ENCODE measurements around the gene DDIAS.
"Not testable (repeated sequence)": the region's sequence is repeated elsewhere in the genome, so short reads cannot be mapped to it uniquely, and the experiment has no call there.

Gene DDIAS

DNA sequence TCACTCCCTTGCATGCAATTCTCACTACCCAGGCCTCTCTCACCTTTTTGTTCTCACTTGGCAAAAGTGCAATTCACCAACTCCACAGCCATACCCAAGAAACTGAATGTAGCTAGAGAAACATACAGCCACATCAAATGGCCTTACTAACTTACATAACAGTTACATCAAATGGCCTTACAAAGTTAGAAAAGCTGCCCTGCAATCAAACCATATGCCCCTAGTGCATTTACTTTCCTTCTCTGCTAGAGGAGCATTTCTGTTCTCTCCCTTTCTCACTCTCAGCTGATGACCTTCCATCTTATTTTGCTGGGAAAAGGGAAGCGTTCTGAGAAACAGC is 11.6 kb upstream of the DDIAS start:
- no peak for DNase-seq

GRCh38 chr11:82890936-82891335 is 10.6 kb upstream of the DDIAS start:
- no peak for DNase-seq

DNA sequence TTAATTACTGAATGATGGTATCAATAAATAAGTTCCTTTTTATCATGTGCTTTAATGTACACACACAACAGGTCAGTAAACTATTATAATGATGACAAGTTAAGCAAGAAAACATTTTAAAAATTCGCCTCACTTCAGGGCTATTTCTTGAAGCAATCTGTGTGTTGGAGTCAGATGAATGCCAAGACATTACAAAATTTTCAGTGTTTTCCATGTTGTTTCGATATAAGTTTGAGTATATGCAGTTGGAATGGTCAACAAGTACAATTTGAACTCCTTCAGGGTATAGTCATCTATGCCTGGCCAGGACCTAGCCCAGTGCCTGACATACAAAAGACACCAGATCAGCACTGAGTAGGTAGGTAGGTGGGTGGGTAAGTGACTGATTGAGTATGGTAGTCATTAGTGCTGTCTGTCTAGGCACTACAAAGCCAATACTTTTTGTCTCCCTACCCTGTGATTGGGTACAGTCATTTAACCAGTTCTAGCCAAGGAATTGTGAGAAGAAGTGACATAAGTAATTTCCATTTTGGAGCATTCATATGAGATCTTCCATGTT is 8.8 kb upstream of the DDIAS start:
- DNase-seq: no peak

DNA sequence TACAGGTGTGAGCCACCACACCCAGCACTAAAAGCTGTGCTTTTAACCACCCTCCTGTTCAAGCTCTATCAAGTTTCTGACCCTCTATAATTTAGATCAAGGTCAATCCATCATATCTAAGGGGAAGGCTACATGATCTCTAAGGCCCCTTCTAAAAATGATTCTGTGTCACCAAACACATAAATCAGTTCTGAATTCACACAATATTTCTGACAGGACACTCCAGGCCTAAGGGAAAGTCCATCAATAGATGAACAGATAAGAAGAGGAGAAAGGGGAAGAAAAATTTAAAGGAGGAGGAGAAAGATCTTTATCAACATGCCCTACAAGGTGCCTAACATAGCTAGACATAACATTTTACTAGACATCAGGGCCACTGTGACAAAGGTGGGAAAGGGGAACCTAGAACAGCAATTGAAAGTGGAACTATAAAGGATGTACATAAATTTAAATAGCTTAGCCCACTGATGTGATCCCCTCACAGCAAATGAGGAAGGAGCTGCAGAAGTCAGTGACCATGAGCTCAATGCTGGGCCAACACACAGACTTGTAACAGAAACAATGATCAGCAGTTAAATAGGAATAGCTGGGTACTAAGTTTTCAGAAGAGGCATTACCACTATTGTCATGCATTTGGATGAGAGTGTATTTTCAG is 6.0 kb upstream of the DDIAS start:
- no peak for DNase-seq

DNA sequence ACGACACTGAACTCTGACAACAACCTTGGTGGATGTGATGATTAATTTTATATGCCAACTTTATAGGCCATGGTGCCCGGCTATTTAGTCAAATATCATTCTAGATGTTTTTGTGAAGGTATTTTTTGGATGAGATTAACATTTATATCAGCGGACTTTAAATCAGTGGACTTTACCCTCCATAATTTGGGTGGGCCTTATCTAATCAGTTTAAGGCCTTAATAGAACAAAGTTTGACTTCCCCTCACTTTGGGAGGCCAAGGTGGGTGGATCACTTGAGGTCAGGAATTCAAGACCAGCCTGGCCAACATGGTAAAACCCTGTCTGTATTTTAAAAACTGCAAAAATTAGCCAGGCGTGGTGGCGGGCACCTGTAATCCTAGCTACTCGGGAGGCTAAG is 5.4 kb upstream of the DDIAS start:
- DNase-seq: no peak

DNA sequence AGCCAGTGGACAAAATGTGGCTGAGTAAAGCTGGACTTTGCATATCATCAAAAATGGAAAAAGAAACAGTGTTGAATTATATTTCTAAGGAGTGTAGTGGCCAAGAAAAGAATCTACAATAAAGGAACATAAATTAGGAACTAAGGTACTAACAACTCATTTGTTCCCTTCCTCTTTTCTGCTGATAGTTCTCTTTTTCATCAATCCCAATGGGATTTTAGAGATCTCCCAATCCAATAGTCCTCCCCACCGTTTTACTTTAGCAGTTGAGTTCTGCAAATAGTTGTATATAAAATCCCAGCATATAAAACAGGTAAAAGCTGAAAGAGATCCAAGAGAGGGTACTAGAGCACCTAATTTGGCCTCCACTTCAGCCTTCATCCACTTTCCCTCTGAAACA is 3.3 kb upstream of the DDIAS start:
- no peak for DNase-seq

DNA sequence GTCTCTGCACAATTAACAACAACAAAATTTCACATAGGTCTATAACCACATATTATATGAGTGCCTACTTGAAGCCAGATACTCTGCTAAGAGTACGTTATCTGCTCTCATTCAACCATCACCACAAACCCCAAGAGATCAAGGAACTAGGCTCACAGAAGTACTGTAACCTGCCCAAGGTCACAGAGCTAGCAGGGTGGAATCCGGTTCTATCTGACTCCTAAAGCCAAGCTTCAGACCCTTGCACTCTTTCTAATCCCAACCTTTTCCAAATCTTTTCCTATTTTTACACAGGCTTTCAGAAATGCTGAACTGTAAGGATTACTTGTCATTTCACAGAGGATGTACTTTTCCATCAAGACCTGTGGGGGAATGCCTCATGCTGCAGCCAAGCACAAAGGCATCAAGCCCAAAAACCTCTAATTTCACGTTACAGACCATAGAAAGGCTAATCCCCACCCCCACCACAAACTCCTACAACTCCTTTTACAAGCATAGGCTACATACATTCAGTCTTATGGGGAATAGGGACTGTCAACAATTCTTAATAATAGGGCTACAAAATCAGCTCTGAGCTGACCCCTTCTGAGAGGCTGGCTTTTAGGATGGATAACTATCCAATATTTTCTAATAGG is 2.2 kb upstream of the DDIAS start:
- no peak for DNase-seq

DNA sequence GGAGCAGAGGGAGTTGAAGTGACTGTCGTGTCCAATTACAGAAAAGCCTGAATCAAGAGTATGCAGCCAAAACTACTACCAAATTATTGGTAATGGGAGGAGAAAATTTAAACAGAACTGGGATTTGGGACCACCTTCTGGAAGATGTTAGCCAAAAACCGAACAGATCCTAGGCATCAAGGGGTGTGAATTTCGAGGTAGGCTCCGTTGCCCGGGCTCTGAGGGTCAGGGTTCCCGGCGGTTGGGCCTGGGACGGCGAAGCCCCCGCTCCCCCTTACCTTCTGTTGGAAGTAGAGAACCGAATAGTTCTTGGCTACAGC is 1.6 kb upstream of the DDIAS start:
- no peak for DNase-seq

DNA sequence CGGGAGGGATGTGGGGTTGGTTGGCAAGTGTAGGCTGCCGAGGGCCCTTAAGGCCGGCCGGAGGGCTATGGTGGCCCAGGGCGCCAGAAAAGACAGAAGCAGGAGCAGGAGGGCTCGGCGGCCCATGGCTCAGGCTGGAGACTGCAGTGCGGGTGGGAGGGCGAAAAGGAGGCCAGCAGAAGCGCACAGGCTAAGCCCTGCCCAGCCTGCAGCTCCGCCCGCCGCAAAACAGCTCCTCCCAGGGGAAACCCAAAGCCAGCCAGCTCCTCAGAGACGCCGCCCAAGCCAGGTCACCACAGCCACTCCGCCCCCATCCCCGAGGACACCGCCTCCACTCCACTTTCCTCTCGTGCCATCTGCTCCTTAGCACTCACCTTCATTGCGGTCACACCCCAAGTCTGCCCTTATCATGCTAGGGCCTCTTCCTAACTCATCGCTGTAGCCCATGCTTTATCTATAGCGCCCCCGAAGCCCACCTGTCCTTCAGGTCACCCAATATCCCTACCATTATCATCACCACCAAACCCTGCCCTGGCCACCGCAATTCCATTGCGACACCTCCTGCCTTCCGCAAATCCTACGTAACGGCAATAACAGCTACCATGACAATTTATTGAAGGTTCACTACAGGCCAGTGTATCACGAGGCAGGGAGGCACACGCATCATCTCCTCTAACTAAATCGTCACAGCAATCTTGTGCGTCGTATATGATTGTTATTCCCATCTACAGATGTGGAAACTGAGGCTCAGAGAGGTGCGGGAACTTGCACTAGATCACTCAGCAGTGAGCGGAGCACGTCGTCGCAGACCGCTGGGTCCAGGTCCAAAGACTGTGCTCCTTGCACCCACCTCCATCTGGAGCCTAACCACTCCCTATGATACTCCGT is 1.0 kb upstream of the DDIAS start, which contains the start of gene PRCP:
Gene PRCP, minus strand, starts transcription at position 154 of the 888 bp plus-strand sequence. Its CDS starts 28 bp downstream, at position 126.
- peak; percentile 90 for DNase-seq

- DNase-seq: no peak
Observed at GRCh38 chr11:82901922-82902485, 468 bp downstream of the DDIAS start.

- no peak for DNase-seq
Observed at GRCh38 chr11:82902880-82903279, 1.3 kb downstream of the DDIAS start.

DNA sequence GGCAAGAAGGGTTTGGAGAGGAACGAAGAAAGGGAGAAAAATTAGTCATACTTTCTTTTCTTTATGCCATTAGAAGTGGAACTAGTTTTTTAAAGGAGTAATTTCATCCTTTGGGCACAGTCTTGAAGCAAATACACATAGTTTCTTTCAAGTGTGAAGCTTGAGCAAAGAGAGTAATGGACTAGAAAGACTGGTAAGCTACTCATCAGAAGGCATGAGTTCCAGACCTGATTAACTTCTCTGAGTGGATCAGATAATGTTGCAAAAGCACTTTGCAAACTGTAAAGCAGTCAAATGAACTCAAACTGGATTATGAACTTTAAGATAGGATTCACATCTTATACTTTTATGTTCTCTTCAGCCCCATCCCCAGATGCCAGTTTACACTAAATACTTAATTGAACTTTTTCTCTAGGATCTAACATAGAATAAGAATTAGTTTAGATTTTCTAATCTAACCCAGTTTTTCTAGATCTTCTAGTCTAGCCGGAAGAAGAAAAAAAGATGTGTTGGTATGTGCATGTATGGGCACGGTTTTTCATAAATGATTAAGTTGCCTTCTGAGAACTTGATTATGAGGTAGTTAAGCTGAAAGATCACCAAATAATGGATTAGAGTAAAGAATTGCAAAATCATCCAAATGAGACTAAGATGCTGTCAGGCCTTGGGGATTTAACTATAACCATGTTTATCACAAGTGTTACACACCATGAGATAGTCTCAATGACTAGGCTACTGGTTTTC is 2.5 kb downstream of the DDIAS start:
- DNase-seq: no peak

GRCh38 chr11:82906236-82906635 is 4.7 kb downstream of the DDIAS start:
- peak; percentile 45 for DNase-seq

DNA sequence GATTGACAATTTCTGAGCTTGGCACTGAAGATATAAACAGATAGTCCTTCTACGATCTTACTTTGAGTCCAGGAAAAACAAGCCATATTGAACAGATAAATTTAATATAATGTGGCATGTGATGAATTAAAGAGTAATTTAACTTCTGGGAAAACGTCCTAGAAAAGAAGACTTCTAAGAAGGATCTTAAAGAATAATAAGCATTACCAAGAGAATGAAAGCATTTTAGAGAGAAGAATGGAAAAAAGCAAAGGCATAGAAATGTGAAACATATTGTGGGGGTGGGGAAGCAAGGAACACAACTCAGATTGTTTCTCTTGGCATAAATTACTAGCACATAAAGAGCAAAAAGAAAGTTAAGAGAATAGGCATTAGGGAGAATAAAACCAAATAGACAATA is 5.4 kb downstream of the DDIAS start:
- no peak for DNase-seq

- no peak for DNase-seq
Observed at GRCh38 chr11:82907371-82907770, 5.8 kb downstream of the DDIAS start.

- no peak for DNase-seq
Observed at GRCh38 chr11:82908311-82908710, 6.8 kb downstream of the DDIAS start.

GRCh38 chr11:82909015-82909640 is 7.6 kb downstream of the DDIAS start:
- DNase-seq: no peak

DNA sequence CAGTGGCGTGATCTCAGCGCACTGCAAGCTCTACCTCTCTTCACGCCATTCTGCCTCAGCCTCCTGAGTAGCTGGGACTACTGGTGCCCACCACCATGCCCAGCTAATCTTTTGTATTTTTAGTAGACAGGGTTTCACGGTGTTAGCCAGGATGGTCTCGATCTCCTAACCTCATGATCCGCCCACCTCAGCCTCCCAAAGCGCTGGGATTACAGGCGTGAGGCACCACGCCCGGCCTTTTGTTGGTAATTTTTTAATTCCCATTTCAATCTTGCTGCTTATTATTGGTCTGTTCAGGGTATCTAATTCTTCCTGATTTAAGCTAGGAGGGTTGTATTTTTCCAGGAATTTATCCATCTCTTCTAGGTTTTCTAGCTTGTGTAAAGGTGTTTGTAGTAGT is 18.2 kb downstream of the DDIAS start:
- not testable (repeated sequence) for DNase-seq

DNA sequence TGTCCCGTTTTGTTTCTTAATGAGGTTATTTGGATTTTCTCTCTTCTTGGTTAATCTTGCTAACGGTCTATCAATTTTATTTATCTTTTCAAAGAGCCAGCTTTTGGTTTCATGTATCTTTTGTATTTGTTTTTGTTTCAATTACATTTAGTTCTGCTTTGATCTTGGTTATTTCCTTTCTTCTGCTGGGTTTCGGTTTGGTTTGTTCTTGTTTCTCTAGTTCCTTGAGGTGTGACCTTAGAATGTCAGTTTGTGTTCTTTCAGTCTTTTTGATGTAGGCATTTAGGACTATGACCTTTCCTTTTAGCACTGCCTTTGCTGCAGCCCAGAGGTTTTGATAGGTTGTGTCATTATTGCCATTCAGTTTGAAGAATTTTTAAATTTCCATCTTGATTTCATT is 18.7 kb downstream of the DDIAS start:
- not testable (repeated sequence) for DNase-seq

GRCh38 chr11:82922396-82923173 is 21.0 kb downstream of the DDIAS start:
- DNase-seq: not testable (repeated sequence)

DNA sequence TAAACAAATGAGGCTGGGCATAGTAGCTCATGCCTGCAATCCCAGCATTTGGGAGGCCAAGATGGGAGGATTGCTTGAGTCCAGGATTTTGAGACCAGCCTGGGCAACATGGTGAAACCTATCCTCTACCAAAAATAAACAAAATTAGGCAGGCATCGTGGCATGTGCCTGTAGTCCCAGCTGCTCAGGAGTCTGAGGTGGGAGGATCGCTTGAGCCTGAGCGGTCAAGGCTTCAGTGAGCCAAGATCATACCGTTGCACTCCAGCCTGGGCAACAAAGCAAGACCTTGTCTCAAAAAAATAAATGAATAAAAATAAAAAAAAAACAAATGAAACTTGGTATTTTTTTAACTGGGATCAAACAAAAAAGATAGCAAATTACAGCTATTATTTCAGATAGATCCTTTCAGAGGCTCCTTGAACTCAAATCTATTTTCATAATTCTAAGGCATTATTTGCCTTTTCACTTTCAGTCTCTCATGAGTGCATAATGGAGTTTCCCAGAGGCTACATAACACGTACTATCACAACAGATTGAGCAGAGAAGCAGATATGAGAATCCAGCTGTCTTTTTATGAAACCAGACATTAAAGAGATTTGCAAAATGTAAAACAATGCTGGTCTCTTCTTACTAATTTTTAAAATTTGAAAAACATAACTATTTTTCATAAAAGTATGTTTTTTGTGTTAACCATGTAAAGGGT is 23.1 kb downstream of the DDIAS start:
- DNase-seq: no peak

All from NCI-H146 (cell line).